Stimulated activated CD8-positive, alpha-beta memory T cell treated with anti-CD3 and anti-CD28 coated beads, Interleukin-15, amount 100 ng/mL, for 48 hours (primary cell): ENCODE data around the gene ESR1.
"Not testable (repeated sequence)": the region's sequence is repeated elsewhere in the genome, so short reads cannot be mapped to it uniquely, and the experiment has no call there.

ENCODE experiments used
- DNase-seq, 2 donors: peaks; one replicate each; pipeline ENCODE4 v3.0.0-alpha.2; 2020; ENCODE audit warnings: low read depth in 2 of 2

ESR1 gene

DNA sequence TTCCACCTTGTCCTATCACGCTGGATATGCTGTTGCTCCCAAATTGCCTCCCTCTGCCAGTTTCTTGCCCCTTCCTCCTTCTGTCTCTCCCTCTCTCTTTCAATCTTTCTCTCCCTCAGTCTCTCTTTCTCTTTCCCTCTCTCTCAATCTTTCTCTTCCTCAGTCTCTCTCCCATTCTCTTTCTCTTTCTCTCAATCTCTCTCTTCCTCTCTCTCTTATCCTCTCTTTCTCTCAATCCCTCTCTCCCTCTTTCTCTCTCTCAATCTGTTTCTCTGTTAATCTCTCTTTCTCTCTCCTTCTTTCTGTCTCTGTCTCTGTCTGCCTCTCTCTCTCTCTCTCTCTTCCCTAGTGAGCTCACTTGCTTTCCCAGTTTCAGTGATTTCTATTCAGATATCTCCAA lies 245.8 kb downstream of the ESR1 start:
- no peak for DNase-seq

DNA sequence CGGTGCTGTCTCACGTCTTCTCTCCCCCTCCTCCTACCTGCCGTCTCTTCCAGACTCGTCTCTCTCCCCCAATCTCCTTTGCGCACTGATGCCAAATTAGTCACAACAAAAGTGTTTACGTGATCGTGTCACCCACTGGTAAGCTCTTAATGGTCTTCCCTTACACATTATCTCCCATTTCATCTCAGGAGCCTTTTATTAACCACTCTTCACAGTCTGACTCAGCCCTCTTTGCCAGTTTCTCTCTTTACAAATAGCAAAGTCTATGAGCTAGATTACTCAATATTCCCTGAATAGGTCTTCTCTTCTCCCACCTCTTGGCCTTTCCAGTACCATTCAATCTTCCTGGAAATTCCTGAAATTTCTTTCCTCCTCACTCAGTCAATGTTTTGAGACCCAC lies 247.0 kb downstream of the ESR1 start:
- DNase-seq = no peak

DNA sequence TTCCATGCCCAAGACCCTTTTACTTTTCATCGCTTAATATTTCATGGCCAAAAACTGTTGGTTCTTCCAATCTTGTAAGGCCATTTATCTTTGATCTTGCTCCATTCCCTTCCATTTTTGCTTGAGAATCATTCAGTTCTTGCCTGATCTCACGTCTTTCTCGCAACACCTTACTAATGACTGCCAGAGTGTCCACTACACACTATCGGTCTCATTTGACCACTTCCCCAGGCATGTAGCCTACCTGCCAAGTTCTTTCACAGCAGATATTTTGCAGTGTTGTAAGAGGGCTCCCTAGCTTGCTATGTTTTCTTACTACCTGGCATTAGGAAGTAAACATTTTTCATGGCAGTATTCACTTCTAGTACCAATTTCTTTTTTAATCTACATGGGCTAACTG lies 248.0 kb downstream of the ESR1 start:
- no peak for DNase-seq

DNA sequence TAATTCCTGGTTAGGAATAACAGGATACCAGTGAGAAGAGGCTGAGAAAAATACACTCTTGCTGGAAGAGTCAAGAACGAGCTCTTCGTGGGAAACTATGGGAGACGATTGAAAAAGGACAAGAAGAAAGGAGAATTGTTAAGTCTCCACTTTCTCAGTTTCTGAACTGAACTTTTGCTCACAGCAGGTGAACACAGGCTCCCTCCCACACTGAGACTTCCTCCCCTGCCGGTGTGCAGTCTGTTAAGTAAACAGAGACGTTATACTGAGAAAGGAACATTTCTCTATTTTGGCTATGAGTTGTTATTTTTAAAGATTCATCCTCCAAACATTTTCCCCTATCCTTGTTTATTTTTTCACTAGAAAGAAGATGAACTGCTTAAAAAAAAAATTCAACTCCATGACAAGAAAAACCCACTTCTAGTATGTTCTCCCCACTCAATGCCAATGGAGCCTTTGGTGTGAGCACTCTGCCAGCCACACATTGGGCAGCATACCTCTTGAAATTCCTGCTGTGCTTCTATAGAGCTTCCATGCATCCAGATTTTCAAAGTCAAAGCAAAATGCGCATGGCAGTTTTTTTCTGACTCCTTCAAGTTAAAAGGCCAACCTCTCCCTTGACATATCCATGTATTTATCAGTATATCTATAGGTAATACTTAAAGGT lies 250.5 kb downstream of the ESR1 start:
- no peak for DNase-seq

DNA sequence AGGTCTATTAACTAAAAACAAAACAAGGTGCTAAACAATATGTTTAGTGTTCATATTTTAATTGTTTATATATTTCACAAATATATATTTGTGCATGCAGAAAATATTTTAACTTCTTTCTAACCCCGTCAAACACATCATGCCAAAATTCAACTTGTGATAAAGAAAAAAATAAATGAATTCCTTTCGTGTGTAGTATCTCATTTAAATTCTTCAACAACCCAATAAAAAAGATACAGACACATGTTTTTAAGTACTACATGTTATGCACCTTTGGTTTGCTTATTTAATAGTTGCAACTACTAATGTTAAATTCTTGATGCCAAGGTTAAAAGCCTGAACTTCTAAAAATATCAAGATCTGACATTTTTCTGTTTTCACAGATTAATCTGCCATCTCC lies 252.4 kb downstream of the ESR1 start:
- no peak for DNase-seq

DNA sequence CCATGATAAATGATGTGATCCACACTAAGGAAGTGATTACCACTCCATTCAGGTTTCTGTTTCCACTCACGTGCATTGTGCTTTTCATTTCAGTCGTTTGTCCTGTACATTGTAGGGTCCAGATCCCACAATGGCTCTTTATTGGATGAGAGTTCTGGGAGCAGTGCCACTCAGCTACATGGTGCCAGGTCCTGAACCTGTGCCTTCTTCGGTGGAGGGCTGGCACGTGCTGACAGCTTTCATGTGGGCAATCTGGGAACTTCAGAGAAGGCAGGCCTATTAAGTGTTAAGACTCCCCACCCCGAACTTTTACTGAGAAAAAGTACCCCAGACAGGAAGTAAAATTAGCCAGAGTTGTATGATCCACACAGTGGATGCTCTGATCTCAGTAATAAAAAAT lies 255.0 kb downstream of the ESR1 start:
- no peak for DNase-seq

DNA sequence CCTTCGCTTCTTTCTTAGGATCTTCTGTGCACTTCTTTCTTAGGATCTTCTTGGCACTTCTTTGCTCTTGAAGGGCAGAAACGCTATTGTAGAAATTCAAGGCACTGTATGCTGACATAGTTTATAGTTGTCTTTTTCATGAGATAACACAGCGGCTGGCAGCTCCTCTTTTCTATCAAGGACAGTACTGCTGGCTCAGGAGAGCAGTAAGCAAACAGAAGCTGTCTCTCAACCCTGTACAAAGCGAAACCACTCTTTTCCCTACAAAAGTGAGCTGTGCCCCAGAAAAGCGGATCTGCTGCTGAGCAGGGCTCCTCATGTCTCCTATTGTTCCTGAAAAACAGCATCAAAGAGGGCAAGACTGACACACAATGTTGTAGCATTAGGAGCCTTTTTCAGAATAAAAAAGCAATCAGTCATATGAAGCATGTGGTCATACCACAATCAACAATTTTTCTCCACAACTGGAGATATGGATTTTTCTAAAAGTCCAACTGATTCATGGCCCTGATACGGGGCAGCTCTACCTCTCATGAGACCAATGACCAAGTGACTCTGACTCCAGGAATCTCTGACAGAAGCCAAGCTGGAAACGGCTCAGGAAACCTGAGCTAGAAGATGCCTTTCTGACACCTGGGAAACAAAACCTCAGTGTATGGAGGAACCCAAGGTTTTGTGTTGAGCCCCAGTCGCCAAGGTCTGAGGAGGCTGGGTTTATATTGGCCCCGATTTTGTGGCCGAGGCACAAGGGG lies 255.9 kb downstream of the ESR1 start:
- DNase-seq = no peak

DNA sequence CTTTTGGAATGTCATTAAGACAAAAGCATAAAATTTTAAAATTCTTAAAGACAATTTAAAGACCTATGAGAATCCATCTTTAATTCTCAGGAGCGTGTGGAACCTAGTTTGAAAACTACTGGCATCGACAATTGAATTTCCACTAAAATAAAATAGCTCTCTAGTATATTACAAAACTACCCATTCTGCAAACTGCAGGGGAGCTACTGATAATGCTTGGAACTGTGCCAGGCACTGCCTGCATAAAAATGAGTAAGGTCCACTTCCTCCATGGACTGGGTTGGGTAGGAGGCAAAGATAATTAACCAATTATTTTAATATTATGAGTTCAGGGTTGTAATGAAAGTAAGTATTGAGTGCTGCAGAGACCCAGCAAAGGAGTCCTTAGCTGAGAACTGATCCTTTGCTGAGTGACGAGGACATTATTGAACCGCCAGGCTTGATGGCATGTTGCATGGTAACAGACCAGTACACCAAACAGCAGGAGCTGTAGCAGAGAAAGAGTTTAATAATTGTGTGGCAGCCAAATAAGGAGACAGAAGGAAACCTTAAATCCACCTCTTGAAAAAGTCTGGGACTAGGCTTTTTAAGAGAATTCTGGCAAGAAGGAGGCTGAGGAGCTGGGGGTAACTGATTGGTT lies 261.3 kb downstream of the ESR1 start:
- no peak for DNase-seq

DNA sequence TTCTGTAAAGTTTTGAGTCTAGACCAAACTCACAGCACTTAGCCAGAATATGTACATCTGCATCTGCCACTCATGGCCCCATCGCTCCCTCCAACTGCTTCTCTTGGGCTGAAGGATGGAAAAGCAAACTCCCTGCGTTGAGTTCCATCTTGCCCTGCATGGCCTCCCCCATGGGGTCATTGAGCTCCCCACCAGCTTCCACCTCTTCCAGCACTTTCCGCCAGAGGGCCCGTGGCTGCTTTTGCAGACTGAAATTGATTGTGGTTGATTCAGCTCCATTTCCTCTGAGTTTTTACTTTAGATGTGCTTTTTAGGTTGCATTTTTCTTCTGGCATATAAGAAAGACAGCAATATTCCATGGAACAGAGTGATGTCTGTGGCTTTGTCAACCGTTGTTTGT lies 263.1 kb downstream of the ESR1 start:
- DNase-seq = no peak

DNA sequence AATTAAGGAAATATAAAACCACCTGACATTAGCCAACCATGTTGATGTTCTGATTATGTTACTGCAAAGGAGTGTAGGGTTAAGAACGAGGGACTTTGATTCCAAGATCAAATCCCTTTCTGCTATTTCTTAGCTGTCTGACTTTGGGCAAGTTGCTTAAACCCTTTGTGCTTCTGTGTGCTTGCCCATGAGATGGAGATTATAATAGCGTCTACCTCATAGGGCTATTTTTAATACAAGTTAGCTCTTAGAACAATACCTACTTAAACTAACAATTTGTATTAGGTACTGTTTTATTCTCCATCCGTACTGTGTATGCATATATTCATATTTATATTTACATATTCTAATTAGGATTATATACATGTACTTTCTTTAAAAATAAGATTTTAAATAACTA lies 263.8 kb downstream of the ESR1 start:
- DNase-seq = no peak

DNA sequence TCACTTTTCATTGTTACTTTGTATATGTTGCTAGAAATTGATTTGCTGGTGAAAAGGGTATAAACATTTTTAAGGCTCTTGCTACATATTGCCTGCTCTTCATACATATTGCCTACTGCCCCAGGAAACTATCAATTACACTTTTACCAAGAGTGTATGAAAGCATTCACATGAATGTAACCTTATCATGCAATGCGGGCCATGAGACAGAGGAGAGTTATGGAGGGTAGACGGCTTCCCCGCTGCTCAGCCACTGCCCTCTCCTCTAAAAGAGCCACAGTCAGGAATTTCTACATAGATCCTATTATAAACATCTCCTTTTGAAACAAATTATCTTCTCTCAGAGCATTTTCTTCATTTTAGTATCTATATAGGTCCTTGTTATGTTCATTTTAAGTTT lies 264.4 kb downstream of the ESR1 start:
- DNase-seq = no peak

DNA sequence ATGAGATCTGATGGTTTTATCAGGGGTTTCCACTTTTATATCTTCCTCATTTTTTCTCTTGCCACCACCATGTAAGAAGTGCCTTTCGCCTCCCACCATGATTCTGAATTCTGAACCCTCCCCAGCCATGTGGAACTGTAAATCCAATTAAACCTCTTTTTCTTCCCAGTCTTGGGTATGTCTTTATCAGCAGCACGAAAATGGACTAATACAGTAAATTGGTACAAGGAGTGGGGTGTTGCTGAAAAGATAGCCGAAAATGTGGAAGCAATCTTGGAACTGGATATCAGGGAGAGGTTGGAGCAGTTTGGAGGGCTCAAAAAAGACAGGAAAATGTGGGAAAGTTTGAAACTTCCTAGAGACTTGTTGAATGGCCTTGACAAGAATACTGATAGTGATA lies 268.8 kb downstream of the ESR1 start:
- not testable (repeated sequence) for DNase-seq

DNA sequence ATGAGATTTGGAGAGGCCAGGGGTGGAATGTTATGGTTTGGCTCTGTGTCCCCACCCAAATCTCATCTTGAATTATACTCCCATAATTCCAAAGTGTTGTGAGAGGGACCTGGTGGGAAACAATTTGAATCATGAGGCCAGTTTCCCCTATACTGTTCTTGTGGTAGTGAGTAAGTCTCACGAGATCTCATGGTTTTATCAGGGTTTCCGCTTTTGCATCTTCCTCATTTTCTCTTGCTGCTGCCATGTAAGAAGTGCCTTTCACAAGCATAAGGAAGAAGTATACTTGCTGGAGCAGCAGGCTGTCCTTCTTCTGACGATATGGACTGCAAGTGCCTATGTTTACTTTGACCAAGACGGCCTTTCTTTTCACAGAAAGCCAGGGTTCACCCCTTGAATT lies 270.5 kb downstream of the ESR1 start:
- DNase-seq = no peak

DNA sequence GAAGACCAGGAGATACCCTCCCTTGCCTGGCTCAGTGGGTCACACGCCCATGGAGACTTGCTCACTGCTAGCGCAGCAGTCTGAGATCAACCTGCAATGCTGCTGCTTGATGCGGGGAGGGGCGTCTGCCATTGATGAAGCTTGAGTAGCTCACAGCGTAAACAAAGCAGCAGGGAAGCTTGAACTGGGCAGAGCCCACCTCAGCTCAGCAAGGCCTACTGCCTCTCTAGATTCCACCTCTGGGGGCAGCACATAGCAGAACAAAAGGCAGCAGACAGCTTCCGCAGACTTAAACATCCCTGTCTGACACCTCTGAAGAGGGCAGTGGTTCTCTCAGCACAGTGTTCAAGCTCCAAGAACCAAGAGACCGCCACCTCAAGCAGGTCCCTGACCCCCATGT lies 271.3 kb downstream of the ESR1 start:
- DNase-seq = no peak

DNA sequence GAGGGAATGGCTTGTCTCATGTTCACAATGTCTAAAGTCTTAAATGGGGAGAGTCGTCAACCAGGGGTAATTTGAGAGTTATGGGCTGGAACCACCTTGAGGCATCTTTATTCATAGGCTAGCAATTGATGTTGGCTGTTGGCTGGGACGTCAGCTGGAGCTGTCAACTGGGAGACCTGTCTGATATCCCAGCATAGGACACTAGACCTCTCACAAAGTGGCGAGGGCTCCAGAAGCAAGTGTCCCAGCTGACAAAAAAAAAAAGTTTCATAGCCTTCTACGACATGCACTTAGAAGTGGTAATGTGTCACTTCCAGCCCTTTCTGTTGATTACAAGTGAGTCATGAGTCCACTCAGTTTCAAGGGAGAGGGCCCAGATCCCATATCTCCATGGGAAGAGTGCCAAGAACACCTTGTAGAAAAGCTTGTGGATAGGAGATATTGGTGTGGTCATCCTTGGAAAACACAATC lies 278.0 kb downstream of the ESR1 start:
- DNase-seq = no peak

DNA sequence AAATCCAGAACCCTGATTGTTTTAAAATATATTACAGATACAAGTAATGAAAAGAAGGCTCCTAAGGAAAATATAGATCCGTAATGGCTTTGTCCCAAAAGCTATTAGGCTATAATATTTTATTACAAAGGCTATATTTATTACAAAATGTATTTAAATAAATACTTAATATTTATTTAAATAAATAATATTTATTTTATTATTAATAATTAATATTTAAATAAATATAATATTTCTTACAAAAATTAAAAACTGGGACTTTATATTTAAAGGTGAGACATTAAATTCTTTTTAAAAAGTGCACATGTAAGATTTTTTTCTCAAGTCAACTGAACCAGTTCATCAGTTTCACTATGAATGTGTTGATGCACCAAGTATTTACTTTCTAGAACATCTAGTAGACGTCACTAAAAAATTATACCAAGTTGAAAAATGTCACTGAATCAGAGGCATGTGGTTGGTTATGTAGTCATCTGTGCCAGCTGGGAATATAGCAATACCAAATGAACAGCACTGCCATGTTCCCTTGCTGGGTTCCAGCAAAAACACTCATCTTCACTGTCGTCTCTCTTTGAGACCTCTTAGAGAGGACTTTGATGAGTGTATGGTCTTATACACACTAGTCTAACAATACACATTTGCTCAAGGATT lies 278.9 kb downstream of the ESR1 start:
- no peak for DNase-seq

DNA sequence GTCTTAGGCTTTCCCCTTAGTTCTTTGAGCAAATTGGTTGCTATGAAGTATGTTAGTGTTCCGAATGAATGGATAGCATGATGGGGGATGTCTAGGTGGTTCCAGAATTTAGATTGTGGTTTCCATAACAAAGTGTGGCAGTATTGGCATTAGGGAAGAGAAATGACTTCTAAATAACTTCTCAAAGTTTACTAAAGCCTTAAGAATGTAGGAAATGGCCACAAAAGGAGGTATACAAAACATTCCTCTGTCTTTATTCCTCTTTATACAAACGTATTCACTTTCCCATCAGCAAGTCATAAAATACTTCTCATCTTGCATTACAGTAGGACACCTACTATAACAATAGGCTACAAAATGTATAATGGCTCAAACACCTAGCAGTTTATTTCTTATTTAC lies 279.6 kb downstream of the ESR1 start:
- no peak for DNase-seq

DNA sequence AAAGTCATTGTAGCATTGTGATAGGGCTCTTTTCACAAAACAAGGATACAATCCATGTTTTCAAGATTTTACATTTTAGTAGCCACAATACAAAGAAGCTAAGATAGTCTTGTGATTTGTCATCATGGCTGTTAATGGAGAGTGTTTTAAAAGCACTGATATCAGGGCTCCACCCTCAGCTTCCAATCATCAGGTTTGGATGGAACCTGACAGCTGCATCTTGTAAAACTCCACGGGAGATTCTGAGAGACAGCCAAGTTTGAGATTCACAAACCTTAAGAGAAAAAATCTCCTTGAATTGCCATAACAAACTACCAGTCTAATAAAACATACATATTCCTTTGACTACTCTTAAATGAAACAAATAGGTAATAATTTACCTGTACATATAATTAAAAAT lies 280.2 kb downstream of the ESR1 start:
- no peak for DNase-seq

DNA sequence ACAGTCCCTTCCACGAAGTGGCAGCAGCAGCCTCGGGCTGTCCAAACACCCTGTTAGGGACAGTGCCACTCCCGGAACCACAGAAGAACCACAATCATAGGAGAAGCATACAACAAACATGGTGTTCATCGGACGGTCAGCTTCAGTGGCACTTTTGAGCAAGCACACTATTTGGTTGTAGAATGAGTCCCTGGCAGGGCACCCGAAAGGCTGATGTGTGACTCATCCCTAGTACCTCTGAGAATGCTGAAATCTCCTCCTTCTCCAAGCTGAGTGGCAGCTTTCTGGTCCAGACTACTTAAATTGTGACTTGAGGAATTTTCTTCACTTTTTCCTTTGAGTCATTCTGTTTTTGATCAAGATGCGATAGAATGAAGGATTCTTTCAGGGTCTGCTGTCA lies 282.5 kb downstream of the ESR1 start:
- no peak for DNase-seq

DNA sequence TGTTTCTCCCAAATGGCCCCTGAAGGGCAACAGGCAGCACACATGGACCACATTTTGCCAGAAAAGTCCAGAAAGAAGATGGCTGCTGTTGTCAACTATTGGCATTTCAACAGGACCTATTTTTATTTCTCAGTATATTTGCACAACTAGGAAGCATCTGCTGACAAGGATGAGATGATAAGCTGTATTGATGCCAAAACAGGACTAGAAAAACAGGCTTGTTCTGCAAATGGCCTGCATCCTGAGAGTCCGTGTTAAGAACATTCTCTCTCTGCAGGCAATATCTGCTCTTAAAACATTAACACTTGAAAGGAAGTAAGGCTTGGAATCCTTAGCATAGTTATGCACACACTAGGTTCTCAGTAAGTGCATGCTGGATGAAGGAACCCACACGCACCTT lies 283.7 kb downstream of the ESR1 start:
- no peak for DNase-seq

DNA sequence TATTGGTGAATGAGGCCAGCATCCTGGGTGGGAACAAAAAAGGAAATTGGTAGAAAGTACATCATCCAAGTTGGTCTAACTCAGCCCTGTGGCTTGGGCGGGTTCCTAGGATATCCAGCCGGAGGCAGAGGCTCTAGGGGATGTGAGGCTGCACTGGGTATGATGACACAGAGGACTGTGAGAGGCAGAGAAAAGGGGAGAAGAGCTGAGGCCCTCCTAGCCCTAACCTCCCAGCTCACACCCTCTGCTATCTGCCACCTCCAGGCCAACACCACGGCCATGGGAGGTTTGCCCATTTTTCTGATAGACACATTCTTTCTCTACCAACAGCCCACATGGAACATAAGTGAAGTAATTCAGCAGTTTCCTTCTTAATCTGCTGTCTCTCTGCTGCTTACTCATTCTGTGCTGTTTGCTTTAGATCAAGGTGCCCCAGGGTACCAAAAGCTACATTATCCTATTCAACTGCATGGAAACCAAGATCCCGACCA lies 284.4 kb downstream of the ESR1 start:
- DNase-seq = no peak

DNA sequence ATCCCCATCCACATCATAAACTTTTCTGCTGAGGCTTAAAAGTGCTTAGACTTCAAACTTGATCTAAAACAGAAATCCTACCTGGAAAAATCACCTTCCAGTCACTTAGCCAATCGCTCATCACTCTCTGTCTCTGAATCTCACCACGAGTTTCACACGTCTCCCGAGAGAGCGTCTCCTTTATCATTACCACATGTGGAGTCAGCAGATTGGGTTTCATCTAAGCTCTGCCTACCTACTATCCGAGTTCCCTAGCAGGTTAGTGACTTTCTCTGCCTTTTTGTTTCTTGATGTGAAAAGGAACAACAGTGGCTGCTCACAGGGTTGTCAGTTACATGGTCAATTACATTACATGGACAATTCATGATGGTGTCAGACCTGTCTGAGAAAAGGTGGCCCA lies 286.2 kb downstream of the ESR1 start:
- DNase-seq = no peak

DNA sequence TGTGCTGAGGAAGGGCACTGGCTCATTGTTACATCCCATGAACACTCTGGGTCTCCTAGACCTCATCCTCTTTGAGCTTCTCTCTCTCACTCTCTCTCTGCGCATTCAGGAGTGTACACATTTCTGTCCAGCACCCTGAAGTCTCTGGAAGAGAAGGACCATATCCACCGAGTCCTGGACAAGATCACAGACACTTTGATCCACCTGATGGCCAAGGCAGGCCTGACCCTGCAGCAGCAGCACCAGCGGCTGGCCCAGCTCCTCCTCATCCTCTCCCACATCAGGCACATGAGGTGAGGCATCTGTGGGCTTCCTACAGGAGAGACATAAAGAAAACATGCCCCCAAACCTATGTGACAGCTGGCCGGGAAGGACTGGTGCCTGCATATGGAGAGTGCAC lies 286.8 kb downstream of the ESR1 start:
- no peak for DNase-seq
